ENCODE data around the gene MCUB. TPM values are rescaled to one million over a fixed set of nuclear protein-coding genes. Genes with fewer than 3 reads are reported as not detected.

Gene MCUB
- total and polyA plus RNA-seq, 9 of the 15 experiments (the other 6 are each of a cell fraction or from before 2014, with no cell fraction given): 1.4 to 21.5 (median 5.4) TPM

DNA sequence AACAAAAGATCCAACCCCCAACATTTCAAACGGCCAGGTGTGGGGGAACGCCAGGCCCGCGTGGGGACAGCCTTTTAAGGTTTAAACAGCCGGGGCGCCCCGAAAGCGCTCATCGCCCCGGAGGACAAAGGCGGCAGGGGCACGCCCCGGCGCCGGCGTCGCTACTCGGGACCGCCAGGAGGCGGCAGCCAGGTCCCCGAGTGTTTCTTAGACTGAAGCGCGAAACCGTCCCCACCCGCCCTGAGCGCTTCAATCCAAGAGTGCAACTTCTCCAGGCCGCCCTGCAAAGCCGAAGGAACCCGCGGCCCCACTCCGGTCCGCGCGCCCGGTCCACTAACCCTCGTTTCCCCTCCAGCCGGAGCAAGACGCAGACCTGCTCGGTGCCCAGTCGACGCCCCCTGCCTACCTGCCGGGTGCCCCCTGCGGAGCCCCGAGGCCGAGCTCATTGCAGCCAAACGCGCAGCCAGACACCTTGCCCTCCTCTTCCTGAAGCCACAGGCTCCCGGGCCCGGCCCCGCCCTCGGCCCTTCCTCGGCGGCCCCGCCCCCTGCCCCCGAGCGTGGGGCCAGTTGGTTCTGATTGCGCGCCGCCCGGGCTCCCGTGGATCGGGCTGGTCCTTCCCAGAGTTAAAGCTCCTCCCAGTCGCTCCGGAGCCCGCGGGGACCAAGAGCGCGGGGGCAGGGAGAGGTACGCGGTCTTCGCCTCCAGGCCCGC lies 143.1 kb downstream of the MCUB start, which contains the start of gene CASP6 (continued):
- TF ChIP-seq, protein P1, sequence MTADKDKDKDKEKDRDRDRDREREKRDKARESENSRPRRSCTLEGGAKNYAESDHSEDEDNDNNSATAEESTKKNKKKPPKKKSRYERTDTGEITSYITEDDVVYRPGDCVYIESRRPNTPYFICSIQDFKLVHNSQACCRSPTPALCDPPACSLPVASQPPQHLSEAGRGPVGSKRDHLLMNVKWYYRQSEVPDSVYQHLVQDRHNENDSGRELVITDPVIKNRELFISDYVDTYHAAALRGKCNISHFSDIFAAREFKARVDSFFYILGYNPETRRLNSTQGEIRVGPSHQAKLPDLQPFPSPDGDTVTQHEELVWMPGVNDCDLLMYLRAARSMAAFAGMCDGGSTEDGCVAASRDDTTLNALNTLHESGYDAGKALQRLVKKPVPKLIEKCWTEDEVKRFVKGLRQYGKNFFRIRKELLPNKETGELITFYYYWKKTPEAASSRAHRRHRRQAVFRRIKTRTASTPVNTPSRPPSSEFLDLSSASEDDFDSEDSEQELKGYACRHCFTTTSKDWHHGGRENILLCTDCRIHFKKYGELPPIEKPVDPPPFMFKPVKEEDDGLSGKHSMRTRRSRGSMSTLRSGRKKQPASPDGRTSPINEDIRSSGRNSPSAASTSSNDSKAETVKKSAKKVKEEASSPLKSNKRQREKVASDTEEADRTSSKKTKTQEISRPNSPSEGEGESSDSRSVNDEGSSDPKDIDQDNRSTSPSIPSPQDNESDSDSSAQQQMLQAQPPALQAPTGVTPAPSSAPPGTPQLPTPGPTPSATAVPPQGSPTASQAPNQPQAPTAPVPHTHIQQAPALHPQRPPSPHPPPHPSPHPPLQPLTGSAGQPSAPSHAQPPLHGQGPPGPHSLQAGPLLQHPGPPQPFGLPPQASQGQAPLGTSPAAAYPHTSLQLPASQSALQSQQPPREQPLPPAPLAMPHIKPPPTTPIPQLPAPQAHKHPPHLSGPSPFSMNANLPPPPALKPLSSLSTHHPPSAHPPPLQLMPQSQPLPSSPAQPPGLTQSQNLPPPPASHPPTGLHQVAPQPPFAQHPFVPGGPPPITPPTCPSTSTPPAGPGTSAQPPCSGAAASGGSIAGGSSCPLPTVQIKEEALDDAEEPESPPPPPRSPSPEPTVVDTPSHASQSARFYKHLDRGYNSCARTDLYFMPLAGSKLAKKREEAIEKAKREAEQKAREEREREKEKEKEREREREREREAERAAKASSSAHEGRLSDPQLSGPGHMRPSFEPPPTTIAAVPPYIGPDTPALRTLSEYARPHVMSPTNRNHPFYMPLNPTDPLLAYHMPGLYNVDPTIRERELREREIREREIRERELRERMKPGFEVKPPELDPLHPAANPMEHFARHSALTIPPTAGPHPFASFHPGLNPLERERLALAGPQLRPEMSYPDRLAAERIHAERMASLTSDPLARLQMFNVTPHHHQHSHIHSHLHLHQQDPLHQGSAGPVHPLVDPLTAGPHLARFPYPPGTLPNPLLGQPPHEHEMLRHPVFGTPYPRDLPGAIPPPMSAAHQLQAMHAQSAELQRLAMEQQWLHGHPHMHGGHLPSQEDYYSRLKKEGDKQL (CRISPR knock-in tag; IDR thresholded peaks at IDR 0.05; ENCODE audit: borderline replicate concordance): no peak
- peak; percentile 70 for TF ChIP-seq SAFB (IDR thresholded peaks at IDR 0.05; ENCODE audit: borderline replicate concordance, low read depth, low read length)
- no peak for TF ChIP-seq STAT5B (CRISPR knock-in tag; IDR thresholded peaks at IDR 0.05)
- no peak for TF ChIP-seq MEIS2 (IDR thresholded peaks at IDR 0.05; ENCODE audit: partially characterized antibody)
- peak; percentile 51; the same call in 1 of the 2 replicates for TF ChIP-seq MYC (IDR thresholded peaks at IDR 0.05; ENCODE audit: low read depth, low read length)
- no peak for TF ChIP-seq MYC (CRISPR knock-in tag; IDR thresholded peaks at IDR 0.05; ENCODE audit: borderline replicate concordance, low read depth)
- TF ChIP-seq ZBTB5 (IDR thresholded peaks at IDR 0.05): peak; percentile 87
- peak; percentile 61; the same call in 1 of the 2 replicates for TF ChIP-seq ILF3 (IDR thresholded peaks at IDR 0.05; ENCODE audit: borderline replicate concordance)
- TF ChIP-seq GATA2 (CRISPR knock-in tag; IDR thresholded peaks at IDR 0.05): no peak
- TF ChIP-seq TEAD1 (CRISPR knock-in tag; IDR thresholded peaks at IDR 0.05): peak in 1 of 2 experiments; percentile 0; a peak in 1 of 4 replicates
- peak; percentile 35; the same call in 1 of the 2 replicates for TF ChIP-seq MECOM (CRISPR knock-in tag; IDR thresholded peaks at IDR 0.05)
- no peak for TF ChIP-seq CHD4 (IDR thresholded peaks at IDR 0.05; ENCODE audit: insufficient read depth, insufficient replicate concordance, low read depth, low read length, poor library complexity, severe bottlenecking)
- no peak for TF ChIP-seq RHOXF2B (CRISPR knock-in tag; conservative IDR thresholded peaks at IDR 0.05)
- peak; percentile 60; the same call in 1 of the 2 replicates for TF ChIP-seq ZBTB26 (CRISPR knock-in tag; IDR thresholded peaks at IDR 0.05)
- TF ChIP-seq HNRNPL (IDR thresholded peaks at IDR 0.05; ENCODE audit: low read depth, low read length): peak; percentile 67; the same call in 1 of the 2 replicates
- no peak for TF ChIP-seq ILK (tag; IDR thresholded peaks at IDR 0.05; ENCODE audit: borderline replicate concordance, low read depth)
